HL-60/S4 treated with retinoic acid at 250 ng/mL for 4 days and 3 days (cell line): ENCODE results near the gene FLOT2.
"Not testable (repeated sequence)": the region's sequence is repeated elsewhere in the genome, so short reads cannot be mapped to it uniquely, and the experiment has no call there.

Source experiments
- in situ Hi-C: fragments of 300-500 bp; cut with MboI; formaldehyde crosslinking; loops from 2 replicates; pipeline ENCODE4 v1.7.0; 2022; ENCODE audit warnings: low sequenced_read_pairs

FLOT2 gene

GRCh38 chr17:28896884-28897768 is at the start of gene FLOT2:
TSS of gene FLOT2 (minus strand) at chr17:28897733. CDS start at chr17:28897574, 159 bp downstream.
- in situ Hi-C loops = no loop called here

- in situ Hi-C loops = no loop called here
These were observed 48.7 kb upstream of the FLOT2 start for GRCh38 chr17:28946239-28946638.

- in situ Hi-C loops = no loop called here
These were observed 47.6 kb upstream of the FLOT2 start for GRCh38 chr17:28944862-28945741.

- in situ Hi-C loops = no loop called here
These were observed 46.8 kb upstream of the FLOT2 start for GRCh38 chr17:28944343-28944742.

- in situ Hi-C loops = no loop called here
These were observed 45.4 kb upstream of the FLOT2 start for GRCh38 chr17:28942925-28943324.

GRCh38 chr17:28941251-28941650 is 43.7 kb upstream of the FLOT2 start:
- in situ Hi-C loops = no loop called here

- in situ Hi-C loops = no loop called here
These were observed 43.1 kb upstream of the FLOT2 start for GRCh38 chr17:28940675-28941074.

- in situ Hi-C loops = no loop called here
These were observed 42.6 kb upstream of the FLOT2 start for GRCh38 chr17:28940142-28940541.

- in situ Hi-C loops = no loop called here
These were observed 41.0 kb upstream of the FLOT2 start for GRCh38 chr17:28938552-28938951.

- in situ Hi-C loops = no loop called here
These were observed 39.7 kb upstream of the FLOT2 start for GRCh38 chr17:28937044-28937729.

- in situ Hi-C loops = no loop called here
These were observed 38.4 kb upstream of the FLOT2 start for GRCh38 chr17:28935744-28936460.

- in situ Hi-C loops = not testable (repeated sequence)
These were observed 37.0 kb upstream of the FLOT2 start for GRCh38 chr17:28934508-28934907.

GRCh38 chr17:28929787-28930186 is 32.3 kb upstream of the FLOT2 start:
- in situ Hi-C loops = no loop called here

- in situ Hi-C loops = no loop called here
These were observed 30.5 kb upstream of the FLOT2 start for GRCh38 chr17:28928061-28928460.

- in situ Hi-C loops = no loop called here
These were observed 29.3 kb upstream of the FLOT2 start for GRCh38 chr17:28926786-28927185.

GRCh38 chr17:28926366-28926765 is 28.8 kb upstream of the FLOT2 start:
- in situ Hi-C loops = no loop called here

- in situ Hi-C loops = no loop called here
These were observed 28.4 kb upstream of the FLOT2 start for GRCh38 chr17:28925912-28926365.

- in situ Hi-C loops = no loop called here
These were observed 22.7 kb upstream of the FLOT2 start for GRCh38 chr17:28920201-28920600.

GRCh38 chr17:28918295-28918694 is 20.8 kb upstream of the FLOT2 start:
- in situ Hi-C loops = no loop called here

- in situ Hi-C loops = no loop called here
These were observed 19.9 kb upstream of the FLOT2 start for GRCh38 chr17:28917465-28917864.
